HG02571 (cell line): ENCODE results near the gene OTUD3.
"Not testable (repeated sequence)": the region's sequence is repeated elsewhere in the genome, so short reads cannot be mapped to it uniquely, and the experiment has no call there.

Experiments
- ATAC-seq: cut with Tn5 transposase; IDR thresholded peaks from one replicate; pipeline ENCODE4 v1.9.1; 2021; ENCODE audit warnings: mild to moderate bottlenecking, moderate library complexity; ENCODE audit not compliant: unreplicated experiment

Gene OTUD3, protein sequence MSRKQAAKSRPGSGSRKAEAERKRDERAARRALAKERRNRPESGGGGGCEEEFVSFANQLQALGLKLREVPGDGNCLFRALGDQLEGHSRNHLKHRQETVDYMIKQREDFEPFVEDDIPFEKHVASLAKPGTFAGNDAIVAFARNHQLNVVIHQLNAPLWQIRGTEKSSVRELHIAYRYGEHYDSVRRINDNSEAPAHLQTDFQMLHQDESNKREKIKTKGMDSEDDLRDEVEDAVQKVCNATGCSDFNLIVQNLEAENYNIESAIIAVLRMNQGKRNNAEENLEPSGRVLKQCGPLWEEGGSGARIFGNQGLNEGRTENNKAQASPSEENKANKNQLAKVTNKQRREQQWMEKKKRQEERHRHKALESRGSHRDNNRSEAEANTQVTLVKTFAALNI

GRCh38 chr1:19882111-19883071, at the start of gene OTUD3:
TSS of gene OTUD3 (plus strand) at chr1:19882395. CDS start at chr1:19882514, 119 bp downstream.
- peak; percentile 91 for ATAC-seq

DNA sequence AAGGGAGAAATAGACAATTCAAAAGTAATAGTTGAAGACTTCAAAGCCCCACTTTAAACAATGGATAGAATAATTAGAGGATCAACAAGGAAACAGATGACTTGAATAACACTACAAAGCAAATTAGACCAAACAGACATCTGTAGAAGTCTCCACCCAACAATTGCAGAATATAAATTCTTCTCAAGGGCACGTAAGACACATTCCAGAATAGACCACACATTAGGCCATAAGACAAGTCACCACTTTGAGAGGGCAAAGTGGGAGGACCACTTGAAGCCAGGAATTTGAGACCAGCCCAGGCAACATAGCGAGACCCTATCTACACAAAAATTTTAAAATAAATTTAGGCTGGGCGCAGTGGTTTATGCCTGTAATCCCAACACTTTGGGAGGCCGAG, 46.6 kb upstream of the OTUD3 start:
- no peak for ATAC-seq

DNA sequence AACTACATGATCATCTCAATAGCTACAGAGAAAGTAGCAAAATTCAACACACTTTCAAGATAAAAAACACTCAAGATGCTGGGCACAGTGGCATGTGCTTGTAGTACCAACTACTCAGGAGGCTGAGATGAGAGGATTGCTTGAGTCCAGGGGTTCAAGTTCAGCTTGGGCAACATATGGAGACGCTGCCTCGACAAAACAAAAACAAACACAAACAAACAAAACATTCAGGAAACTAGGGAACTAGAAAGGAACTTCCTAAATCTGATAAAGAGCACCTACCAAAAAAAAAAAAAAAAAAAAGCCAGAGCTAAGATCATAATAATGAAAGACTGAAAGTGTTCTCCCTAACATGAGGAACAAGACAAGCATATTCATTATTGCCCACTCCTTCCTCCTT, 44.3 kb upstream of the OTUD3 start:
- no peak for ATAC-seq

DNA sequence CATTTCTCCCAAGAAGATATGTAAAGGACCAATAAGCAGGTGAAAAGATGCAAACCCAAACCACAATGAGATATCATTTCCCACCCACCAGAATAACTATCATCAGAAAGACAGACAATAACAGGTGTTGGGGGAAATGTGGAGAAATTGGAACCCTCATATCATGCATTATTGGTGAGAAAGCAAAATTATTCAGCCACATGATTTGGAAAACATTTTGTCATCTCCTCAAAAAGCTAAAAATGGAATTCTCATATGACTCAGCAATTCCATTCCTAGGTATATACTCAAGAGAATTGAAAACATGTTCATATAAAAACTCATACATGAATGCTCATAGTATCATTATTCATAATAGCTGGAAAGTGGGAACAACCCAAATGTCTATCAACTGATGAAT, 42.0 kb upstream of the OTUD3 start:
- no peak for ATAC-seq

DNA sequence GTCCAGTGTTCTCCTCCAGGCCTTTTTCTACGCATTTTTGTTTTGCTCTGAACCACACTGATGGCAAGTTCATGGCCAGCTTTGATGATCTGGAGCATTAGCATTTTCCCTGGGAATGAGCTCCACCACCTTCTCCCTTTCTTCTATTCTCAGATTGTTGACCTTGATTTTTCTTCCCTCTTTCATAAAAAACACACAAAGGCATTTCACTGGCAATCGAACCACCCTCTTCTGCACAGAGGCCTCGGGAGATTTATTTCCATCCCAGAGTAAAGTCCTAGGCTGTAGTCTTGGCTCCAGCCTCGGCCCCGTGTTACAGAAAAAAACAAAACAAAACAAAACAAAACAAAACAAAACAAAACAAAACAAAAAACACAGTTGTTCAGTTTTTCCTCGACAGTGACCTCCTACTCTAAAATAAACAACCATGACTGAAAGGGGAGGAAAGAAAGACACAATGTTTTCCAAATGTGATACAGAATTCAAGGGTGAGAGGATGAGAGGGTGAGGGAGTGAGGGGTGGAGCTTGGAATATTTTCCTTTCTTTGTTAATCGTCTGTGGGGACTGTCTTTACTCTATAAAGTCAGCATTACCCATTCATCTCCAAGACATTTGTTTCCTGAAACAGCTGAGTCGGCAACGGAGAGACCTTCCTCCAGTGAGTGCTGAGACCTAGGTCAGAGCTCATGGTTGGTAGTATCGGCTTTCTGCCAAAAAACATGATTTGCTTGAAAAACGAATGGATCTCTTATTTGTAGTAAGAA, 37.3 kb upstream of the OTUD3 start:
- no peak for ATAC-seq

GRCh38 chr1:19845555-19845954, 36.6 kb upstream of the OTUD3 start:
- no peak for ATAC-seq

DNA sequence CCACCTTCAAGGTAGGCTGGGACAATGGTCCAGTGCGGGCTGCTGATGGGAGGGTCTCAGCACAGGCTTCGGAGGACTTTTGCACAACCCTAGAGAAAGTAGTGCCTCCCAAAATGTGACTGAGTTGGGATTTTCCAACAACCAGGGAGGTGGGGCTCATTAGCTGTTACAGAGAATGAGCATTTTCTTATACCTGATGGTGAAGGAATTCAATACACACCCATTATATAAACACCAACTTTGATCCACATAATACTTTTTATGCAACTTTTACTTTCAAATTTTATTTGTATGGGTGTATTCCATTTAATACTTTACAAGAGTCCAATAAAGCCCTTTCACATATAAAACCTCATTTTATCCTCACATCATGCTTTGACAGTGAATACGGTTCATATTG, 35.9 kb upstream of the OTUD3 start:
- ATAC-seq: no peak

GRCh38 chr1:19847334-19847733, 34.9 kb upstream of the OTUD3 start:
- ATAC-seq: not testable (repeated sequence)

GRCh38 chr1:19849307-19849706, 32.9 kb upstream of the OTUD3 start:
- not testable (repeated sequence) for ATAC-seq

DNA sequence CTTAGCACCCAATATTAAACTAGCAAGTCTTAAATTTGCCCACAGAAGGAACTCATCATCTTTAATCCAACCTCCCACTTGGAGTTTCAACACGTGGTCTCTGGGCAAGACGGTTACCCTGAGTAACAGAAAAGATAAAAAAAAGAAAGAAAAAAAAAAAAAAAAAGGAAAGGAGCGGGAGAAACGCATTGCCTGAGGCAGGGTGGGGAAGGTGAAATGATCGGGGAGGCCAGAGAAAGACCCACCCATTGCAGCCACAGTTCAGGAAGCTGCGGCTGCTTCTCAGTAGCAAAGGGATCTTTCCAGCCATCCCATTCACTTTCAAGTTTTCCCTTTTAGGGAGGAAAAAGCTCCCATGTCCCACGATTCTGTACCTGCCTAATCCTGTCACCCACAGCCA, 32.0 kb upstream of the OTUD3 start:
- ATAC-seq: no peak

GRCh38 chr1:19852036-19852435, 30.2 kb upstream of the OTUD3 start:
- ATAC-seq: no peak

DNA sequence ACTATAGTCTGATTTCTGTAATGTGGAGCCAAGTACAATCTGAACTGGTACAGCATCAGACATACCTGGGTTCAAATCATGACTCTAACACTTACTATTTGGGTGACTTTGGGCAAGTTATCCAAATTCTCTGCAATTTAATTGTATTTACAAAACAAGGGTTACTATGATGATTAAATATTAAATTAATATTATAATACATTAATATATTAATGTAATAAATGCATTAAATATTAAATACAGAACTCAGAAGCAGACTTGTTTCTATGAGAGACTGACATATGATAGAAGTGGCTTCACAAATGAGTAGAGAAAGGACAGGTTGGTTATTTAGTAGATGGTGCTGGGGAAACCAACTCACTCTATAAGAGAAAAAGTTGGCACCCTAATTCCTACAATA, 27.3 kb upstream of the OTUD3 start:
- no peak for ATAC-seq

- ATAC-seq: no peak
Observed at GRCh38 chr1:19858893-19859292, 23.3 kb upstream of the OTUD3 start.

DNA sequence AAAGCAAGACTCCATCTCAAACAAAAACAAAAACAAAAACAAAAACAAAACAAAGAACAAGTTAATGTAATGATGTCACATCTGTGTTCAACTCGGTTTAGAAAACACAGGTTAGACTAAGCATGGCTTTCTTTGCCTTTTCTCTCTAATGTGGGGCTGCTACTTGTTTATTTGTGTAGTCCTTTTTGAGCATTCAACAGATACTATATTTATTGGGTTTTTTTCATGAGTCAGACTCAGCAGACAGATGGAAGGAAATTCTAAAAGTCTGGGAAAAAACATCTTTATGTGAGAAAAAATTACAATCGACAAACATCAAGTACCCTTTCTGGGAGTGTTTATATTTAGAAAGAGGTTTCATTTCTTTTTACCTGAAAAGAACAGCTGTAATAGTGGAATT, 22.3 kb upstream of the OTUD3 start:
- ATAC-seq: no peak

- ATAC-seq: no peak
Observed at GRCh38 chr1:19860418-19860817, 21.8 kb upstream of the OTUD3 start.

DNA sequence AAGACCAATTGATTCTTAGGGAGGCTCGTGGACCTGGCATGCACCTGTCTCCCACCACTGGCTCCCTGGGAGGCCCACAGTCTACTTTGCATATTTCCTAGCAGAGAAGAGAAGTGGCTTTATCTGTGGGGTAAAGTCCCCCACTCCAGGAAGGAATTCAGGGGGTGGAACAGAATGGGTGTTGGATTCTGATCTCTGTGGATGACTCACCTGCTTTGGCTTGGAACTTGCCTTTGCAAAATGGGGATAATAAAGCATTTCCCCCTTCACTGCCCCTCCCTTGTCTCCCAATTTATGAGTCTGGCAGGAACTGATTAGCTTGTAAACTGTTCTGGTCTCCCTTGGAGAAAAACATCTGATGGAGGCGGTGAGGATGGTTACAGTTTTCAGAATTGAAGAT, 21.2 kb upstream of the OTUD3 start:
- no peak for ATAC-seq

- ATAC-seq: no peak
Observed at GRCh38 chr1:19861842-19862530, 20.2 kb upstream of the OTUD3 start.

DNA sequence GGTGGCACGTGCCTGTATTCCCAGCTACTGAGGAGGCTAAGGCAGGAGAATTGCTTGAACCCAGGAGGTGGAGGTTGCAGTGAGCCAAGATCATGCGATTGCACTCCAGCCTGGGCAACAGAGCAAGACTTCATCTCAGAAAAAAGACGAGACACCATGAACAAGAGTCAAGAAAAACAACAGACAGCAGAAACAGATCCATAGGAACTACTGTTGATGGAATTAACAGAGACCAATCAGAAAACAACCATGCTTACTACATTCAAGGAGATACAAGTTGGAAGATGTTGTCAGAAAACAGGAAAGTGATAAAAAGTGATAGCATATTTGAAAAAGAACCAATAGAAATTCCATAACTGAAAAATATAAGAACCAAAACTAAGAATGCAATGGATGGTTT, 19.3 kb upstream of the OTUD3 start:
- ATAC-seq: no peak

DNA sequence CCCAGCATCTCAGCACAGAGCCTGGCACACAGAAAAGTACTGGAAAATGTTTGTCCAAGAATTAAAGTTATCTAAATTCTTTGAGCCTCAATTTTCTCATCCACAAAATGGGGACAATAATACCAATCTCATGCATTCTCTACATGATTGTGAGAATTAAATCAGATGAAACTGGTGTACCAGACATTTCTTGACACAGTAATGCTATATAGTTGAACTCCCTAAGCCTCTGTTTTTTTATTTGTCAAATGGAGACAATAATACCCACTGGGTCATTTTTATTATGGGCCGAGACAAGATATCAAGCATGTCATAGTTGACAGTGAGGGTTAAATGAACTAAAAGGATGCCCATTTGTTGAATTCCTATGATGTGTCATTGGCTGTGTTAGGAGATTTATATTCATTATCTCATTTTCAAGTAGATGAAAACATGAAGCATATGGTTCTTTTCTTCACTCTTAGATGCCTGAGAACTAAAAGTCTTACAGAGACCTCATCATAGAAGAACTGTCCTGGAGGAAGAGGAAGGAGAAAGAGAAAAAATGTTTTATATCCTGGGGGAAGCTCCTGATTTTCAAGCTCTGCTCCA, 17.5 kb upstream of the OTUD3 start:
- ATAC-seq: no peak

DNA sequence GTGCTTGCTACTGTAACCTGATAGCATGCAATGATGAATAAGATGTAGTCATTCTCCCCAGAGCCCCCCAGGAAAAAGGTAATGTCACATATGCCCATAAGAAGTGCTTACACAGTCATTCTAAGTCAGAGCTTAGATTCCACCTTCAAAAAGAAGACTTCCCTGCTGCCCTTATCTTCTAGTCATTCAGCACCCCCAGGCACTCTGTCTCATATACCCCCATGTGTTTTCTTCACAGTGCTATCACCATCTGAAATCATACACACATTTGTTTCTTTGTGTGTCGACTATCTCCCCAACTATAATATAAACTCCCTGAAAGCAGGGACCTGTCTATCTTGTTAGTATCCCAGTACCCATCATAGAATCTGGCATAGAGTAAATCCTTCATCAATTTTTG, 16.2 kb upstream of the OTUD3 start:
- no peak for ATAC-seq
